MM.1S (cell line): ENCODE data around the gene PREX1.

Experiments
- DNase-seq: peaks from one replicate; pipeline ENCODE4 v3.0.0-alpha.2; 2015
- H2AFZ ChIP-seq: fragments of 300-600 bp; sonication (generic); 2 replicates; pipeline ENCODE4 v1.6.0; 2016; ENCODE audit warnings: antibody characterized with exemption, low read length
- H3F3A ChIP-seq: fragments of 300-600 bp; sonication (generic); 2 replicates; pipeline ENCODE4 v1.6.1; 2016; ENCODE audit warnings: mild to moderate bottlenecking, antibody characterized with exemption, low read length, moderate library complexity, mixed read lengths; ENCODE audit not compliant: insufficient read depth
- H3K27ac ChIP-seq: fragments of 300-600 bp; sonication (generic); 2 replicates; pipeline ENCODE4 v1.5.1; 2016; ENCODE audit warnings: mild to moderate bottlenecking, low read length
- H3K27me3 ChIP-seq: fragments of 300-600 bp; sonication (generic); replicated peaks from 2 replicates; pipeline ENCODE4 v1.6.0; 2016; ENCODE audit warnings: low read length; ENCODE audit not compliant: insufficient read depth
- H3K36me3 ChIP-seq: fragments of 300-600 bp; sonication (generic); replicated peaks from 2 replicates; pipeline ENCODE4 v1.6.1; 2016; ENCODE audit warnings: mild to moderate bottlenecking, low read length, mixed read lengths; ENCODE audit not compliant: insufficient read depth
- H3K4me1 ChIP-seq: fragments of 300-600 bp; sonication (generic); 2 replicates; pipeline ENCODE4 v1.6.1; 2016; ENCODE audit warnings: low read length, mixed read lengths
- H3K4me2 ChIP-seq: fragments of 300-600 bp; sonication (generic); 2 replicates; pipeline ENCODE4 v1.6.0; 2016; ENCODE audit warnings: low read depth, low read length
- H3K4me3 ChIP-seq: fragments of 300-600 bp; sonication (generic); 2 replicates; pipeline ENCODE4 v1.5.1; 2016; ENCODE audit warnings: low read length, mixed read lengths
- H3K79me2 ChIP-seq: fragments of 300-600 bp; sonication (generic); 2 replicates; pipeline ENCODE4 v1.6.1; 2016; ENCODE audit warnings: mixed run types, low read length, mixed read lengths
- H3K9ac ChIP-seq: fragments of 300-600 bp; sonication (generic); 2 replicates; pipeline ENCODE4 v1.6.1; 2016; ENCODE audit warnings: low read length, mixed read lengths
- H3K9me2 ChIP-seq: fragments of 300-600 bp; sonication (generic); replicated peaks from 2 replicates; pipeline ENCODE4 v1.6.1; 2016; ENCODE audit warnings: mild to moderate bottlenecking, low read length, mixed read lengths; ENCODE audit not compliant: insufficient read depth
- H3K9me3 ChIP-seq: fragments of 300-600 bp; sonication (generic); replicated peaks from 2 replicates; pipeline ENCODE4 v1.6.1; 2016; ENCODE audit warnings: mild to moderate bottlenecking, low read length, mixed read lengths; ENCODE audit not compliant: insufficient read depth
- H4K20me1 ChIP-seq: fragments of 300-600 bp; sonication (generic); 2 replicates; pipeline ENCODE4 v1.6.1; 2016; ENCODE audit warnings: mild to moderate bottlenecking, low read length, moderate library complexity, mixed read lengths; ENCODE audit not compliant: insufficient read depth
- CTCF ChIP-seq: fragments of 300-600 bp; sonication (generic); IDR thresholded peaks from 2 replicates; pipeline ENCODE4 v1.5.1; 2016; ENCODE audit warnings: antibody characterized with exemption, low read length, mixed read lengths
- EZH2 ChIP-seq: fragments of 300-600 bp; sonication (generic); optimal IDR thresholded peaks from 2 replicates; pipeline ENCODE3; 2017; ENCODE audit warnings: low read depth, mild to moderate bottlenecking, antibody characterized with exemption, low read length, mixed read lengths
- EZH2phosphoT487 ChIP-seq: fragments of 300-600 bp; sonication (generic); IDR thresholded peaks from 2 replicates; pipeline ENCODE4 v1.6.1; 2018; ENCODE audit warnings: antibody characterized with exemption, low read length

PREX1 gene

GRCh38 chr20:48594533-48594932 lies 233.3 kb downstream of the PREX1 start:
- Histone ChIP-seq H3K9me2 (no peaks in the 10 kb centered on the region), H3K79me2 (no peaks in the 10 kb centered on the region), H3K27ac (no peak overlapping the region), H3K4me3 (no peak overlapping the region), H2AFZ (no peak overlapping the region), H3K27me3 (no peaks in the 10 kb centered on the region), H3F3A (no peaks in the 10 kb centered on the region), H4K20me1 (no peaks in the 10 kb centered on the region), H3K4me2 (no peak overlapping the region), H3K9me3 (no peaks in the 10 kb centered on the region), H3K36me3 (no peaks in the 10 kb centered on the region), H3K4me1 (no peaks in the 10 kb centered on the region), H3K9ac (no peak overlapping the region)
- no peak for DNase-seq
- TF ChIP-seq EZH2phosphoT487 (no peak), CTCF (no peak), EZH2 (no peak)

GRCh38 chr20:48592107-48592940 lies 235.5 kb downstream of the PREX1 start:
- H3K9me2 ChIP-seq = no peaks in the 10 kb centered on the region
- no peak overlapping the region for H3K27ac ChIP-seq
- H2AFZ ChIP-seq = no peak overlapping the region
- DNase-seq = no peak
- no peaks in the 10 kb centered on the region for H3F3A ChIP-seq
- no peaks in the 10 kb centered on the region for H4K20me1 ChIP-seq
- no peak overlapping the region for H3K9ac ChIP-seq
- no peak overlapping the region for H3K4me2 ChIP-seq
- H3K4me1 ChIP-seq = no peaks in the 10 kb centered on the region
- H3K27me3 ChIP-seq = no peaks in the 10 kb centered on the region
- TF ChIP-seq EZH2phosphoT487 = no peak
- TF ChIP-seq CTCF = no peak
- no peak for TF ChIP-seq EZH2
- H3K9me3 ChIP-seq = no peaks in the 10 kb centered on the region
- H3K79me2 ChIP-seq = no peaks in the 10 kb centered on the region
- no peak overlapping the region for H3K4me3 ChIP-seq
- no peaks in the 10 kb centered on the region for H3K36me3 ChIP-seq

- H3K79me2 ChIP-seq = no peaks in the 10 kb centered on the region
- no peaks in the 10 kb centered on the region for H3K9me3 ChIP-seq
- H3K4me1 ChIP-seq = no peaks in the 10 kb centered on the region
- no peaks in the 10 kb centered on the region for H4K20me1 ChIP-seq
- no peak overlapping the region for H3K9ac ChIP-seq
- no peak overlapping the region for H3K4me2 ChIP-seq
- H3K4me3 ChIP-seq = no peak overlapping the region
- no peaks in the 10 kb centered on the region for H3K36me3 ChIP-seq
- no peak overlapping the region for H2AFZ ChIP-seq
- no peak for DNase-seq
- no peaks in the 10 kb centered on the region for H3K9me2 ChIP-seq
- H3F3A ChIP-seq = no peaks in the 10 kb centered on the region
- H3K27ac ChIP-seq = no peak overlapping the region
- no peaks in the 10 kb centered on the region for H3K27me3 ChIP-seq
- TF ChIP-seq EZH2 = no peak
- TF ChIP-seq CTCF = no peak
- TF ChIP-seq EZH2phosphoT487 = no peak
Observed at GRCh38 chr20:48586730-48587129, 241.1 kb downstream of the PREX1 start.
